NCI-H82 treated with DMSO at 0.1 percent for 48 hours (cell line): ENCODE data around the gene COL28A1.
A peak's percentile ranks its signal among the peaks of the same experiment; 100 is the strongest.

Experiments used
- DNase-seq: peaks from one replicate; lab custom pipeline; 2025; ENCODE audit not compliant: unreplicated experiment; lab: John Stamatoyannopoulos, UW

Gene COL28A1

DNA sequence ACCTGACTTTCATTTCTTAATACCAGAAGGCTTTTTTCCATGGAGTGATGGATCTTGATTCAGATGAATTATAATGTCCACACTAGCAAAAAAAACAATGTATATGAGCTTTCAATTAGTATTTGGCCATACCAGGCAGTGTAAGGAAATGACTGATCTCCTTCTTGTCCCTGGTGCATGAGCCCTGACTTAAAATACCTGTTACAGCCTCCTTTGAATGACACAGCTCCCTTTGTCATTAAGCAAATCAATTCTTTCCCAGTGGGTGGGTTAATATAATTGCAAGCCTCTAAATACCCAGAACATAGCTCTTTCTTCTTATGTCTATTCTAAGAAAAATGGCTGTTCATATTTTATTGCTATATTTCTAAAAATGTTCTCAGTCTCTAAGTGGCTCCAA, 188.6 kb downstream of the COL28A1 start:
- DNase-seq: no peak

DNA sequence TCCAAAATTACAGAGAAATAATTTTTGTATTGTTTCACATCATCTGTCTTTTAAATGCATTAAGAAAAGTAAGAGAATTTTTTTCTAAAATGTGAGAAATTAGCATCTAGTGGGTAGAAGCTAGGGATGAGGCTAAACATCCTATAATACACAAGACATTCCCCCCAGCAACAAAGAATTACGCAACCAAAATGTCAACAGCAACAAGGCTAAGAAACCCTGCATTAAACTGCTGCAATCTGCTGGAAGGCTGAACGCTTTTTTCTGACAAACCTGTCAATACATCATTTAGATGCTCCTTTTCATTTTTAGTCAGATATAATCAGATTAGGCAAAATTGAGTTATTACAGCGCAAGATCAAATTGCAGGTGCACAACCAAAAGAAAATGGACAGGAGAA, 191.1 kb downstream of the COL28A1 start:
- no peak for DNase-seq

DNA sequence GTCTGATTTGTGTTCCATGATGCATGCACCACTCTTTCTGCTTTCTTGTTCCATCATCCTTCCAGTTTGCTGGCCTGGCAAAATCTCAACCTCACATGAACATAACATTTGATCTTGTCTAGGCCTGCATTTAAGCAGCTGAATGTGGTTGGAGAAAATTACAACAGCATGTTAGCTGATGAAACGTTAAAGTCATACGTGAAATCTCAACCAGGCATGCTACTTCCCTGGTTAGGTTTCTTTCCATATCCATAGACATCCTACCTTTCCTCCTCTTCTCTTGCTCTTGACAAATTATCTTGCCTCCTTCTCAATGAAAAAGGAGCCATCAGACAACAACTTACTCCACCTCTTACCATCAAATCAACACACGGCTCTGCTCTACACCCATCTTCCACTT, 199.8 kb downstream of the COL28A1 start:
- DNase-seq: no peak

DNA sequence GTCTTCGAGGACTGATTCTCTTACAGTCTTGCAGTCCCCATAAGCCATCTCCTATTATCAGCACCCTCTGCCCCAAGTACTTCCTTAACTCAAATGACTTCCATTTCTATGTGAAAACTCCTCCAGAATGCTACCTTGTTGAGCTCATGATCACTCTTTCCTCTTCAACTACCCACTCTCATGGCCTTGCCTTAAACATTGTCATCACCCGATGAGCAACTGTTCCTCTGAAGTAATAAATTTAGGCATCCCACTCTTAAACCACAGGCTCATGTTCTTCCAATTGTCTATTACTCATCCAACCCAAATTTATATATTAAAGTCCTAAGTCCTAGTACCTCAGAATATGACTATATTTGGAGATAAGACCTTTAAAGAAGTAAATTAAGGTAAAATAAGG, 200.5 kb downstream of the COL28A1 start:
- DNase-seq: no peak

DNA sequence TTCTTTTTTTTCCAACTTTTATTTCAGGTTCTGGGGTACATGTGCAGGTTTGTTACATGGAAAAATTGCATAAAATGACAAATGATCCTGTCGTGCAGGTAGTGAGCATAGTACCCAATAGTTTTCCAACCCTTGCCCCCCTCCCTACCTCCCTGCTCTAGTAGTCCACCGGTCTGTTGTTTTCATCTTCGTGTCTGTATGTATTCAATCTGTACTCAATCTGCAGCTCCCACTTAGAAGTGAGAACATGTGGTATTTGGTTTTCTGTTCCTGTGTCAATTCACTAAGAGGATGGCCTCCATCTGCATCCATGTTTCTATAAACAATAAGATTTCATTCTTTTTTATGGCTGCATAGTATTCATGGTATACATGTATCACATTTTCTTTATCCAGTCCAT, 202.1 kb downstream of the COL28A1 start:
- no peak for DNase-seq

DNA sequence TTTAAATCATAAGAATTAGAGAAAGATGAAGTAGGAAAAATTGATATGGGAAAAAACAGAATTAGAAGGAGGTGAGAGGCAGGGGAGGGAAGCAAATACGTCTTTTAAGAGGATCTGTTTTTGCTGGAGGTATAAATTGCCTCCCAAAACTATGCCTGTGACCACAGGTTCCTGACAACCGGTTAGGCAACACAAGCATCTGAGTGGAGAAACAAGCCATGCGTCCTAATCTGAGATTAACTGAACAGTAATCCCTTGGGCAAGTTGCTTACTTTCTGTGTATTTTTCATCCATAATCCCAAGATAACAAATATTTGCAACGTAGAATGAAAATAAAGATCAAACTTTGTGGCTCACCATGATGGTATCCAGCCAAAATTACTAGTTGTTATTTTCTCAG, 204.2 kb downstream of the COL28A1 start:
- peak; percentile 56 for DNase-seq

DNA sequence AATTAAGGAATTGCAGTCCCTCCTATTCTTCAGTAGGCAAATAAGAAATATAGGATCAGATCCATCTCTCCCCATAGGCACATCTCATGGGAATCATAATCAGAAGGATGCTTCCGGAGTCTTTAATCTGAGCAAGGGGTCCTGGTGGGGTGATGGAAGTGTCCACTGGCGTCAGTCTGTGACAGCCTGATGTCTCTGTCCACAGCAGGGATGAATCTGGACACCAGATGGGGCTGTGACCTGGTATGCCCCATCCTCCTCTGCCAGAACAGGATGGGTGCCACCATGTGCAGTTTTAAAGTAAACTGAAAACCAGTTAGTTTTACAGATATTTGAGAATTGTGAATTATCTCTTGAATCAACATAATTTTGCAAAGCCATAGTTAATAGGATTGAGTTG, 204.7 kb downstream of the COL28A1 start:
- DNase-seq: no peak

DNA sequence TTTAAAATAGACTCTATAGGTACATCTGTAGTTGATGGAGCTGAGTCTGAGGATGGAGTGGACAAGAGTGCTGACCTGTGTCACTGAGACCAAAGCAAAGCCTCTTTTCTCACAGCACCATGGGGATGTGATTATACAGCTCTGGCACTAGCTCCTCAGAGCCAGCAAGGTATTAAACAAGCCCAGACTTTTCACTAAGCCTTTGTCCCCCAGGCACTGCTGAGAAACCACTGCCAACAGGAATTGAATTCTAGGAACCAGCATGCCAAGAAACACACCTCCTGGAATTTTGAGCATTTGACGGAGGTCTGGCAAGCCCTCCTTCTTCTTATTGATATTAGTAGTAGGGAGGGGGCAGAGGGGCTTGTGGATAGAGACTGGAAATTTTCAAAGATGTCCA, 206.3 kb downstream of the COL28A1 start:
- DNase-seq: no peak

DNA sequence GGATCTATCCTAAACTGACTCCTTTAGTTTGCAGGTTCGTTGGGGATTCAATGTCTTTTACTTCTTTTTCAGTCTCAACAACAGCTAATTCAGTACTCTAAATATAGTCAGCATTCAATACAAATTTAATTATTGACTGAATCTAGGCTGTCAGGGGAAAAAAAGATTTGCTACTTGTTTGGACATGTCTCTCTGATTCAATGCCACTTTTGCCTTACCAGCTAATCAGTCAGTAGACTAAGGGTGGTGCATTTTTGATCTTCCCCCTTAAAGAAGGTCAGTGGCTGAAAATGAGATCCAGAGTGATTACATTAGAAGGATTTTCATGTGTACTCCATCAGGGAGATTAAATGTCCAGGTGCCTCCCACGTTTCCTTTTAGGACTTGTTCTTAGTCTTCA, 208.2 kb downstream of the COL28A1 start:
- peak; percentile 80 for DNase-seq

DNA sequence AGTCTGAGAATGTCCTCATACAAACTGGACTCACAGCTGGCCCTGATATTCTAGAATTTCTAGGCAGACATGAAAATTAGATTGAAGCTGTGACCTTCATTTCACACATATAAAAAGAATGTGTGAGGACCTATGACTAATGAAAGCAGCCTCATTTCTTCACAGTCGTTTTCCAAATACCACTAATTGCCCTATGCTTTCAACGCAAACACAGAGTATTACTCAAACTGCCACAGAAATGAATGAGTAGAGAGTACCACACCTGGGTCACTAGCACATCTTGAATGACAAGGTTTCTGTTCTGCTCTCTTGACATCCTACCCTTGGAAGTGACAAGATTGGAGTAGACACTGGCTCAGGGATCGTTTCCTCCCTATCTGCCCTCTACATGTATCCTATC, 211.0 kb downstream of the COL28A1 start:
- DNase-seq: no peak

DNA sequence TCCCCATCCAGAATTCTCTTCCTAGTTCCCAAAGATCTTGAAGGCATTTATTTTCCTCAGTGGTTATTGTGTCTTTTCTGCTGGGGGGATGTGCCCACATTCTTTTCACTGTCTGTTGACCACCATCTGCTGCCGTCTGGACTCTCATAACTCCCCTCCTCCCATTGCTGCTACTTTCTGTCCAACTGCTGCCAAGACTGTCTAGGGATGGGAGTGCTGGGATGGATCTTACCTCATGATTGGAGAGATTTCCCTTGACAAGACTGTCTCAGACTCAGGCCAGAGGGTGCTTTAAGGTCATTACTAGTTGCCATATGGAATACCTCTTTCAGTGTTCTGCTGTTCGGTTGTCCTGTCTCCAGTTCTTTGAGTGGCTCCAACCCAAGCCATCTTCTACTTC, 211.8 kb downstream of the COL28A1 start:
- DNase-seq: peak; percentile 56

DNA sequence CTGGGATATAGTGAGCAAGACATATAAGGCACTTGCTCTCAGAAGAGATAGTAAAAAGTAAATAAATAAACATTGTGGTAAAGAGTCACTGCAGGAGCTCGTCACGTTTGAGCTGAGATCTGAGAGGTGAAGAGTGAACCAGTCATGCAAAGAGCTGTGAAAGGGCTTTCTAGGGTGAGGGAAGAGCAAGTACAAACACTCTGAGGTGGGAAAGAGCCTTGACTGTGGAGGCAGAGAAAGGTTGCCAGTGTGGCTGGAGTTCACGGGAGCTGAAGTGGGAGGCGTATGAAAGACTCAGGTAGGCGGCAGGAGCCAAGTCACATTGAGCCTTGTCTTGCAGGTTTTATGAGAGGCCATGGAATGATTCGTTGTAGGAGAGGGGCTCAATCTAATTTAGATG, 212.3 kb downstream of the COL28A1 start:
- no peak for DNase-seq

DNA sequence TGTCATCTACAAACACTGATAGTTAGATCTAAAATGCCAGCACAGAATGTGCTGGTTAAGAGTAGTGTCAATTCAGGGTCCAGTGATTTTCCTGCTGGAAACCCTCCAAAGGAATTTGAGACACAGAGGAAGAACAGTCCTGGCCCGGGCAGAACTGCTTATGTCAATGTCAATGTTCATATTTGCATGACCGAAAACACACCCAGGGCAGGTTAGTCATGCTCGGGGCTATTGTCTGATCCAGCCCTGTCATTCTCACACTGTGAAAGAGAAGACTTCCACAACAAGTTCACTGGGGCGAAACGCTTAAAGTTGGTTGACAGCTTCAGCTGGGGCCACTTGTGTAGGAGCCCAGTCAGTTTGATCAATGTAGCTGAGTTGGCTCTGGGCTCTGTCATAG, 214.0 kb downstream of the COL28A1 start:
- DNase-seq: no peak

DNA sequence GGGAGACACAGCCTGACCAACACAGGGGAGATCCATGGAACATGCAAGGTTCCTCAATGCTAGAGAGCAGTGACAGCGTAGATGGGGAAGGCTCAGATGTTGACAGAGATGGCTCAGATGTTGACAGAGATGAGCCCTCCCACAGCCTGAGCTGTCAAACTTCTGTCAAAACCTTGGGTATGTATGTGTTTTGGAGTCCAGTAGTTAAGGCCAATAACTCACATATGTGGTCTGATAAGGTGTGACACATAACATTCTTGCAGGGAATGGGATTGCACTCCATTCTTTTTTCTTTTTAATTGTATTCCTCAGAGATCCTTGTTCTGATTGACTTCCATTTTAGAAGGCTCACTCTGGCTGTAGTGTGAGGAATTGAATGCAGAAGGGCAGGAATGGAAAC, 217.1 kb downstream of the COL28A1 start:
- DNase-seq: no peak

DNA sequence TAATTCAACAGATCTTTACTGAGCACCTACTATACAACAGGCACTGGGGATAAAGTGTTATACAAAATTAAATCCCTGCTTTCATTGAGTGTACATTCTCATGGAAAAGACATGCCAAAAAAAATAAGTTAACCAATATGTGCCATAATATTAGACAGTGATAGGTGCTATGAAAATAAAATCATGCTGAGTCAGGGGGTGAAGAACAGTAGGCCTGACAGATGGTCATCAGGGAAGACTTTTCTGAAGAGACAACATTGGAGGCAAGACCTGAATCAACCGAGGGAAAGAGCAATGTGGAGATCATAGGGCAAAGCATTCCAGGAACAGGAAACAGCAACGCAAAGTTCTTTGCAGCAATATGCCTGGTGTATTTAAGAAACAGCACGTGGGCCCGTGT, 217.8 kb downstream of the COL28A1 start:
- DNase-seq: no peak

DNA sequence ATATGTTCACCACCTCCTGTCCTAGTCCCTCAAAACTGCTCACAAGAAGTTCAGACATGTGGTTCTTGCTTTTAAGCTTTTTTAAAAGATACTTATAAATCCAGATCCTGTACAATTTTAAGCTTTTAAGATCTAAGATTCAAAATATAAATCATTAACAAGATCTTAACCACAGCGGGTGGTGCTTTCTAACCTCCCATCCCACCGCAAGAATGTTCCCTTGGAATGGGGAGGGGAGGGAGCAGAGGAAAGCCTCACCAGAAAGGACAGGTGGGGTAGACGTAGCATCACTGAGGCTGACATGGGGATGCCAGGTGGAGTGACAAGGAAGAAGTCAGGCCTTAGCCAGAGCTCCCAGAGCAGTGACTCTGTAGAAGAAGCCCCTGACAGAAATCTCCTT, 219.8 kb downstream of the COL28A1 start:
- DNase-seq: no peak

DNA sequence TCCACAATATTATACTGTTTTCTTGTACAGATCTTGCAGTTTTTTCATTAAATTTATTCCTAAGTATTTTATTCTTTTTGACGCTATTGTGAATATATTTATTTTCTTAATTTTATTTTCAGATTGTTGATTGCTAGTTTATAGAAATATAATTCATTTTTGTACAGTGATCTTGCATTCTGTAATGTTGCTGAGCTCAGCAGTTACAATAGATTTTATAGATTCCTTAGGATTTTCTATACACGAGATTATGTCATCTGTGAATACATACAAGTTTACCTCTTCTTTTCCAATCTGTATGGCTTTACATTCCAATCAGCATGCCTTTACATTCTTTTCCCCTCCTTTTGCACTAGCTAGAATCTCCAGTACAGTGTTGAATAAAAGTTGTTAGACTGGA, 223.3 kb downstream of the COL28A1 start:
- no peak for DNase-seq

DNA sequence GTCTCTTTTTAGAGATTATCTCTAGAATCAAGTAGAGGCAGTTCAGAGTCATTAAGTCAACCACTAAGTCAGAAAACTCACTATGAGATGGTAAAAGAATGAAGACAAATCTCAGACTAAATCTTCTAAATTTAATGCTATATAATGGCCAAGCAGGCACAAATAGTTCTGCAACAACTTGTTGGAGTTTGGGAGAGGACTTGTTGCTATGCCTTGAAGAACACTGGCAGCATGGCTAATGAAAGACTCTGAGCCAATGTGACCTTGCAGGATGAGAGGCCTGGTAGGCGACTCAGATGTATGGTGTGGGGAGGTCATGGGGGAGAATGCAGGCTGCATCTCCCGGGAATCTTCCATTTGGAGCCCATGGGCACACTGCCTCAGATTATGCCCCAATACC, 224.7 kb downstream of the COL28A1 start:
- no peak for DNase-seq

DNA sequence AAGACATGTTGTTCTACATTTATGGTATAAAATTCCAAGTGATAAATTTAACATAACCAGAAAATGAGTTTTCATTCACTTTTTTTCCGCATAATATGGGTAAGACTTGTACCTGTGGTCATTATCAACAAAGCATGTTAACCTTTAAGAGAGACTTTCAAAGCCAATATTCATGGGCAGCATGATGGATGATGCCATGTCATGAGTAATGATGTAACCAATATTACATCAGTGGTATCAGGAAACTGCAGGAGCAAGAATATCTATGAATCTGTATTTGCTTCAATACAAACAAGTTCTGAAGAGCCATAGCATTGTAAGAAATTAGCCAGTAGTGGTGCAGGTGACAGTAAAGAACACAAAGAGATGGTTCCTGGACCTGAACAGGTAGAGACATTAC, 226.5 kb downstream of the COL28A1 start:
- no peak for DNase-seq
